ENCODE results near the gene PAX7. TPM values are rescaled to one million over a fixed set of nuclear protein-coding genes. Genes with fewer than 3 reads are reported as not detected.

The PAX7 gene
- total RNA-seq, 1 donor from 2014 or later = 1.4 TPM

GRCh38 chr1:18776777-18777176, 146.1 kb downstream of the PAX7 start:
- no peak overlapping the region for H3K27ac Mint-ChIP-seq (ENCODE audit: unreplicated experiment)
- H3K27me3 Mint-ChIP-seq (ENCODE audit: unreplicated experiment) = peaks cover 1% of the 10 kb centered on the region
- DNase-seq (ENCODE audit: low spot score) = no peak
- no peak for TF ChIP-seq CTCF (IDR thresholded peaks at IDR 0.05; ENCODE audit: unreplicated experiment)
- H3K9me3 Mint-ChIP-seq (ENCODE audit: unreplicated experiment) = no peaks in the 10 kb centered on the region
- H3K36me3 Mint-ChIP-seq (ENCODE audit: low read depth, unreplicated experiment) = no peaks in the 10 kb centered on the region
- H3K4me1 Mint-ChIP-seq (ENCODE audit: unreplicated experiment) = no peaks in the 10 kb centered on the region
- H3K4me3 Mint-ChIP-seq (ENCODE audit: unreplicated experiment) = no peak overlapping the region

DNA sequence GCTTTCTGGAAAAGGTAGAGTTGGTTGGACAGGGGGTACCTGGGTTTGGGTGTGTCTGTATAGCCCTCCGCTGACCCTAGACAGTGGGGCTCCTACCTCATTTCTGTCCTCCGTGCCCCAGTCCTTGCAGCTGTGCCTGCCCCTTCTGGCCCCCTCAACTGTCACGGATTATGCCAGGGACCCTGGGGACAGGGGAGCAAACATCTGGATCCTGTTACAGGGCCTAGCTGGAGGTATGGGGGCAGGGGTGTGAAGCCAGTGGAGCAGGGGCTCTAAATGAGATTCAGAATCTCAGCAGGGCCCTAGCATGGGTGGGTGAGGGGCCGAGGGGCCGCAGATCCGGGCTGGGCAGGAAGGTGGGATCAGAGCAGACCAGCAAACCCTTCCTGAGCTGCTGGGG, 147.8 kb downstream of the PAX7 start:
- peaks cover 1% of the 10 kb centered on the region for H3K27me3 Mint-ChIP-seq (ENCODE audit: unreplicated experiment)
- H3K4me1 Mint-ChIP-seq (ENCODE audit: unreplicated experiment) = no peaks in the 10 kb centered on the region
- no peaks in the 10 kb centered on the region for H3K9me3 Mint-ChIP-seq (ENCODE audit: unreplicated experiment)
- DNase-seq (ENCODE audit: low spot score) = no peak
- H3K4me3 Mint-ChIP-seq (ENCODE audit: unreplicated experiment) = no peak overlapping the region
- no peaks in the 10 kb centered on the region for H3K36me3 Mint-ChIP-seq (ENCODE audit: low read depth, unreplicated experiment)
- TF ChIP-seq CTCF (IDR thresholded peaks at IDR 0.05; ENCODE audit: unreplicated experiment) = no peak
- no peak overlapping the region for H3K27ac Mint-ChIP-seq (ENCODE audit: unreplicated experiment)

DNA sequence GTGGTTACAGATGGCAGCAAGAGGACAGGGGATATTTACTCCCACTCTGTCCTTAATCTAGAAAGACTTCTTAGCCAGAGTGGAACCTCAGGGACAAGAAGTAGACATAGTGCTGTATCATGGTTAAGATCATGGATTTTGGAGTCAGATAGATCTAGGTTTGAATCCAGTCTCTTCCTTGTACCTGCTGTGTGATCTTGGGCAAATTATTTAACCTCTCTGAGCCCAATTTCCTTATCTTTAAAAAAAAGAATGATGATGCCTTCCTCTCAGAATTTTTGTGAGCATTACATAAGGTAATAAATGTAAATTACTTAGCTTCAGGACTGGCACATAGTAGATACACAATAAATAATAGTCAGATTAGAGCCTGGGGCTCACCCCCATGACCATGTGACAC, 150.4 kb downstream of the PAX7 start:
- no peaks in the 10 kb centered on the region for H3K36me3 Mint-ChIP-seq (ENCODE audit: low read depth, unreplicated experiment)
- no peak overlapping the region for H3K4me3 Mint-ChIP-seq (ENCODE audit: unreplicated experiment)
- H3K9me3 Mint-ChIP-seq (ENCODE audit: unreplicated experiment) = no peaks in the 10 kb centered on the region
- no peak for TF ChIP-seq CTCF (IDR thresholded peaks at IDR 0.05; ENCODE audit: unreplicated experiment)
- H3K4me1 Mint-ChIP-seq (ENCODE audit: unreplicated experiment) = no peaks in the 10 kb centered on the region
- peaks cover 6% of the 10 kb centered on the region for H3K27me3 Mint-ChIP-seq (ENCODE audit: unreplicated experiment)
- H3K27ac Mint-ChIP-seq (ENCODE audit: unreplicated experiment) = no peak overlapping the region
- no peak for DNase-seq (ENCODE audit: low spot score)

DNA sequence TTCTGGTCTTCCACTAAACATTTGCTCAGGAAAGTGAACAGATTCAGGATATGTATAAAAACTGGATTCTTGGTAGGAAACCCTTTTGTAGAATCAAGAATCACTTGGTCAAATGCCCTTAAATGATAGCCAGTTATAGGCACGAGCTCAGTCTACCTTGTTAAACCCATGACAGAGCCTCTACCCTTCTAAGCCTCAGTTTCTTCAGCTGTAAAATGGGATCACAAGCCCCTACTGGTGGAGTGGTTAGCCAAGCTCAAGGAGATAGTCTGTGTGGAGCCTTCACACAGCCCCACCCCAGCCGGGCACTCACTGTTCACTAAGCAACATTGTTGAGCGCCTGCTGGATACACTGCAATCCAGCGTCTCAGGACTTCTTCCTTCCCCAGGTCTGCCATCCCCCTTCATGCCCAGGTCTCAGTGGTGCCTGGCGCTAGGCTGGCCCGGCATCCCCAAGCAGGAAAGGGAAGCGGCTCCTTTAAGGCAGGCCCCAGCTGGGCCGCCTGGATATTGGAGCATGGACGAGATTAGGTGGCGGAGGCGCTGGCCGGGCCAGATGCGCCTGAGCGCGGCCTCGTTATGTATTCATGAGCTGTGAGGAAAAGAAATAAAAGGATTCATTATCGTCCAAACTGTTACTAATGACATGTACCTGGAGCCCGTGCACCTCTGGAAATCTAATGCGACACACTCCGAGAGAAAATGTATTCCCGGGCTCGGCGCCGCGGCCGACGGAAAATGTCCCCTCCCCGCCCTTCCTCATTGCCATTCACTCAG, 153.2 kb downstream of the PAX7 start:
- H3K4me3 Mint-ChIP-seq (ENCODE audit: unreplicated experiment) = peak overlapping the region; percentile 86
- H3K36me3 Mint-ChIP-seq (ENCODE audit: low read depth, unreplicated experiment) = no peaks in the 10 kb centered on the region
- peaks cover 5% of the 10 kb centered on the region for H3K27me3 Mint-ChIP-seq (ENCODE audit: unreplicated experiment)
- peak; percentile 23 for DNase-seq (ENCODE audit: low spot score)
- TF ChIP-seq CTCF (IDR thresholded peaks at IDR 0.05; ENCODE audit: unreplicated experiment) = no peak
- H3K4me1 Mint-ChIP-seq (ENCODE audit: unreplicated experiment) = no peaks in the 10 kb centered on the region
- no peaks in the 10 kb centered on the region for H3K9me3 Mint-ChIP-seq (ENCODE audit: unreplicated experiment)
- no peak overlapping the region for H3K27ac Mint-ChIP-seq (ENCODE audit: unreplicated experiment)

- no peak for DNase-seq (ENCODE audit: low spot score)
- Mint-ChIP-seq H3K36me3 (ENCODE audit: low read depth, unreplicated experiment) (no peaks in the 10 kb centered on the region), H3K9me3 (ENCODE audit: unreplicated experiment) (no peaks in the 10 kb centered on the region)
Observed at GRCh38 chr1:18784482-18784831, 153.8 kb downstream of the PAX7 start.

More at GRCh38 chr1:18784482-18784831, 153.8 kb downstream of the PAX7 start:
- no peak for TF ChIP-seq CTCF (IDR thresholded peaks at IDR 0.05; ENCODE audit: unreplicated experiment)
- no peak overlapping the region for H3K27ac Mint-ChIP-seq (ENCODE audit: unreplicated experiment)
- peaks cover 5% of the 10 kb centered on the region for H3K27me3 Mint-ChIP-seq (ENCODE audit: unreplicated experiment)
- H3K4me3 Mint-ChIP-seq (ENCODE audit: unreplicated experiment) = peak overlapping the region; percentile 86
- no peaks in the 10 kb centered on the region for H3K4me1 Mint-ChIP-seq (ENCODE audit: unreplicated experiment)
